Omental fat pad (tissue), 4 donors: Measurements from ENCODE around the gene FHOD3. TPM values are rescaled to one million over a fixed set of nuclear protein-coding genes. Genes with fewer than 3 reads are reported as not detected.

Experiments
- ATAC-seq: fragments of 150-250 bp; one replicate; pipeline ENCODE4 v1.9.1; 2016; ENCODE audit warnings: mild to moderate bottlenecking, moderate library complexity; ENCODE audit not compliant: low FRiP score
- DNase-seq: peaks from one replicate; pipeline ENCODE4 v3.0.0-alpha.2; 2019; ENCODE audit warnings: low spot score
- total RNA-seq, 4 donors: library from RNA; depleted of rRNA; stranded (reverse); fragments of >200 nt; gene quantifications; one replicate each; pipeline ENCODE4 v1.1.0, GENCODE V29; 2016
- TF ChIP-seq, protein P1 (sequence below), 3 donors: fragments of 450-650 bp; IDR thresholded peaks; one replicate each; pipeline ENCODE4 v1.5.1; 2016 to 2017; ENCODE audit warnings: antibody characterized with exemption in 3 of 3, mild to moderate bottlenecking in 3 of 3, moderate library complexity in 2 of 3

FHOD3 gene
- total RNA-seq, 4 donors from 2014 or later: 0.96 to 3.8 (median 2.3) TPM

- DNase-seq (no peak), ATAC-seq (no peak)
- TF ChIP-seq, protein P1, sequence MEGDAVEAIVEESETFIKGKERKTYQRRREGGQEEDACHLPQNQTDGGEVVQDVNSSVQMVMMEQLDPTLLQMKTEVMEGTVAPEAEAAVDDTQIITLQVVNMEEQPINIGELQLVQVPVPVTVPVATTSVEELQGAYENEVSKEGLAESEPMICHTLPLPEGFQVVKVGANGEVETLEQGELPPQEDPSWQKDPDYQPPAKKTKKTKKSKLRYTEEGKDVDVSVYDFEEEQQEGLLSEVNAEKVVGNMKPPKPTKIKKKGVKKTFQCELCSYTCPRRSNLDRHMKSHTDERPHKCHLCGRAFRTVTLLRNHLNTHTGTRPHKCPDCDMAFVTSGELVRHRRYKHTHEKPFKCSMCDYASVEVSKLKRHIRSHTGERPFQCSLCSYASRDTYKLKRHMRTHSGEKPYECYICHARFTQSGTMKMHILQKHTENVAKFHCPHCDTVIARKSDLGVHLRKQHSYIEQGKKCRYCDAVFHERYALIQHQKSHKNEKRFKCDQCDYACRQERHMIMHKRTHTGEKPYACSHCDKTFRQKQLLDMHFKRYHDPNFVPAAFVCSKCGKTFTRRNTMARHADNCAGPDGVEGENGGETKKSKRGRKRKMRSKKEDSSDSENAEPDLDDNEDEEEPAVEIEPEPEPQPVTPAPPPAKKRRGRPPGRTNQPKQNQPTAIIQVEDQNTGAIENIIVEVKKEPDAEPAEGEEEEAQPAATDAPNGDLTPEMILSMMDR (IDR thresholded peaks at IDR 0.05): no peak
Observed at GRCh38 chr18:36700955-36701354, 403.4 kb downstream of the FHOD3 start.

- DNase-seq: no peak
- ATAC-seq: peak; percentile 52
- TF ChIP-seq, protein P1 (IDR thresholded peaks at IDR 0.05): no peak
Observed at GRCh38 chr18:36702401-36703013, 405.0 kb downstream of the FHOD3 start.

- TF ChIP-seq, protein P1 (IDR thresholded peaks at IDR 0.05): no peak
- no peak for DNase-seq
- no peak for ATAC-seq
Observed at GRCh38 chr18:36704156-36704555, 406.6 kb downstream of the FHOD3 start.

DNA sequence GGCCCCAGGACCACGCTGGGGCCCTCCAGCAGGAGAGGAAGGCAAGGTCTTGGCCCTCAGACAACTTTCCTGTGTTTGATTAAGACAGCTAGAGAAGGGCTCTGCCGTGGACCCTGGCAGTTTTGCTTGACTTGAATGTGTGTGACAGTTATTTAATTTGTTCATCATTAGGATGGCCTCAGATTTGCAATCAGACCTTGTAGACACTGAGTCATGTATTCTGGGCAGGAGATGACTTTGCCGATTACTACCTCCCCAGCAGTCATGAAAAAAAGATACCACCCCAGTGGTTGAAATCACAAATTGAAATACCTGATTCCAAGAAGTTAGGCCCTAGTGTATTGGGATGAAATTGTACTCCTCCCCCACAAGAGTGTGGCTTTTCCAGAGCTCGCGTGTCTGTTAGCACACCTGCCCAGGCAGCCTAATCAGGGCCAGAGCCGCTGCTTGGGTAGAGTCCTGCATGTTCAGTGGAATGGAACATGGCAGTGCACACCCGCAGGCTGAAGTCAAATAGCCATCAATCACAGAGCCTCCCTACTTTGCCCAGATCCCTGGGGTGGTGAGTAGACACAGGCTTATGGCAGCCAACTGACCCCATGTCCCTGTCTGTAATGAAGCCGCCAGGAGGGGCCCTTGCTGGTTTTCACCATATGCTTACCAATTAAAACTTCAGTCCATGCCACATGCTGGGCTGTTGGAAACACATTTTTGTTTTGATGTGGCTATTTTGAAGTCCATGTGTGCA lies 408.8 kb downstream of the FHOD3 start:
- no peak for DNase-seq
- no peak for ATAC-seq
- TF ChIP-seq, protein P1 (IDR thresholded peaks at IDR 0.05): no peak

DNA sequence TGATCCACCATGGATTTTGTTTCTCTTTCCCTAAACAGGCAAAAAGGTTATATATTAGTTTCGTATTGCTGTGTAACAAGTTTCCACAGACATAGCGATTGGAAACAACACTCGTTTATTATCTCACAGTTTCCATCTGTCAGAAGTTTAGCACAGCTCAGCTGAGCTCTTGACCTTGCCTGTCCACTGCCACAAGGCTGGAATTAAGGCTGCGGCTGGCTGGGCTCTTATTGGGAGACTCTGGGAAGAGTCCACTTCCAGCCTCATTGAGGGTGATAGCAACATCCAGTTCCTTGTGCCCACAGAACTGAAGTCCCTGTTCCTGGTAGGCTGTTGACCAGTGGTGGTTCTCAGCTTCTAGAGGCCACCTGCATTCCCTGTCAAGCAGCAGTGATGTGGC lies 410.9 kb downstream of the FHOD3 start:
- DNase-seq (no peak), ATAC-seq (no peak)
- TF ChIP-seq, protein P1 (IDR thresholded peaks at IDR 0.05): no peak

GRCh38 chr18:36709315-36709714 lies 411.8 kb downstream of the FHOD3 start:
- no peak for ATAC-seq
- TF ChIP-seq, protein P1 (IDR thresholded peaks at IDR 0.05): no peak

More at GRCh38 chr18:36709315-36709714, 411.8 kb downstream of the FHOD3 start:
- DNase-seq: no peak
